ENCODE results near the gene PDE6B. TPM values are rescaled to one million over a fixed set of nuclear protein-coding genes. Genes with fewer than 3 reads are reported as not detected.

The PDE6B gene
- total and polyA plus RNA-seq, 2 experiments from 2014 or later: 3.4 to 5.0 TPM

Other genes with a start within 250 kb of the PDE6B start
- 125 and 170 TPM in 2 replicates for gene ZNF721, start 126.4 kb upstream of the PDE6B start, total RNA-seq (2014; rRNA removed; shearing (Covaris generic))
- 37.3 and 46.9 TPM in 2 replicates for gene ZNF721, start 126.4 kb upstream of the PDE6B start, polyA plus RNA-seq (2016; fragmentation: Nextera tagmentation; extraction: Ambion mirVana)
- 45.0 and 46.4 TPM in 2 replicates for gene PIGG, start 126.4 kb upstream of the PDE6B start, total RNA-seq (2014; rRNA removed; shearing (Covaris generic))
- gene PIGG, start 126.4 kb upstream of the PDE6B start, polyA plus RNA-seq (2016; fragmentation: Nextera tagmentation; extraction: Ambion mirVana): 29.9 and 30.1 TPM in 2 replicates
- gene TMEM271, start 49.3 kb upstream of the PDE6B start, total RNA-seq (2014; rRNA removed; shearing (Covaris generic)): 0.62 TPM in 1 of 2 replicates, not detected in the other
- 0.11 and 0.21 TPM in 2 replicates for gene TMEM271, start 49.3 kb upstream of the PDE6B start, polyA plus RNA-seq (2016; fragmentation: Nextera tagmentation; extraction: Ambion mirVana)
- gene ATP5ME, start 48.7 kb downstream of the PDE6B start, total RNA-seq (2014; rRNA removed; shearing (Covaris generic)): 60.5 and 149 TPM in 2 replicates
- 2,021 and 2,519 TPM in 2 replicates for gene ATP5ME, start 48.7 kb downstream of the PDE6B start, polyA plus RNA-seq (2016; fragmentation: Nextera tagmentation; extraction: Ambion mirVana)
- 2.2 and 4.4 TPM in 2 replicates for gene MYL5, start 49.0 kb downstream of the PDE6B start, total RNA-seq (2014; rRNA removed; shearing (Covaris generic))
- 3.0 and 5.7 TPM in 2 replicates for gene MYL5, start 49.0 kb downstream of the PDE6B start, polyA plus RNA-seq (2016; fragmentation: Nextera tagmentation; extraction: Ambion mirVana)
- 2.6 and 3.7 TPM in 2 replicates for gene SLC49A3, start 63.6 kb downstream of the PDE6B start, total RNA-seq (2014; rRNA removed; shearing (Covaris generic))
- gene SLC49A3, start 63.6 kb downstream of the PDE6B start, polyA plus RNA-seq (2016; fragmentation: Nextera tagmentation; extraction: Ambion mirVana): 1.1 and 1.3 TPM in 2 replicates
- gene PCGF3, start 80.3 kb downstream of the PDE6B start, total RNA-seq (2014; rRNA removed; shearing (Covaris generic)): 49.0 and 53.8 TPM in 2 replicates
- 31.0 and 33.1 TPM in 2 replicates for gene PCGF3, start 80.3 kb downstream of the PDE6B start, polyA plus RNA-seq (2016; fragmentation: Nextera tagmentation; extraction: Ambion mirVana)
- 0.58 and 0.97 TPM in 2 replicates for gene CPLX1, start 200.6 kb downstream of the PDE6B start, total RNA-seq (2014; rRNA removed; shearing (Covaris generic))
- gene CPLX1, start 200.6 kb downstream of the PDE6B start, polyA plus RNA-seq (2016; fragmentation: Nextera tagmentation; extraction: Ambion mirVana): 0.86 and 1.1 TPM in 2 replicates

Measured in GM23338 (cell line).